Astrocyte (in vitro differentiated cells and primary cell): ENCODE measurements around the gene IFT81.

Source experiments
- CTCF ChIP-seq: IDR thresholded peaks from 2 replicates; pipeline ENCODE4 v1.5.1; 2011; ENCODE audit warnings: low read depth, mild to moderate bottlenecking, inconsistent platforms, low read length, moderate library complexity; ENCODE audit not compliant: insufficient read depth
- EZH2 ChIP-seq: IDR thresholded peaks from 2 replicates; pipeline ENCODE4 v1.6.1; 2012; ENCODE audit warnings: mild to moderate bottlenecking, low read length, inconsistent platforms; ENCODE audit not compliant: insufficient read depth

- TF ChIP-seq CTCF (no peak), EZH2 (no peak)
Observed at GRCh38 chr12:110109837-110110535, 14.2 kb upstream of the IFT81 start.
